Measurements from ENCODE around the gene ITPA.
"Not testable (repeated sequence)": the region's sequence is repeated elsewhere in the genome, so short reads cannot be mapped to it uniquely, and the experiment has no call there.

The ITPA gene

GRCh38 chr20:3173610-3174441 lies 35.5 kb upstream of the ITPA start:
- DNase-seq (ENCODE audit: low read depth), result peak; percentile 57

- DNase-seq (ENCODE audit: low read depth), result no peak
These were observed 34.6 kb upstream of the ITPA start for GRCh38 chr20:3174442-3175261.

GRCh38 chr20:3175270-3175669 lies 34.0 kb upstream of the ITPA start:
- no peak for DNase-seq (ENCODE audit: low read depth)

- no peak for DNase-seq (ENCODE audit: low read depth)
These were observed 31.4 kb upstream of the ITPA start for GRCh38 chr20:3177746-3178485.

- no peak for DNase-seq (ENCODE audit: low read depth)
These were observed 29.0 kb upstream of the ITPA start for GRCh38 chr20:3180319-3180718.

- DNase-seq (ENCODE audit: low read depth), result no peak
These were observed 28.0 kb upstream of the ITPA start for GRCh38 chr20:3181270-3181669.

- DNase-seq (ENCODE audit: low read depth), result not testable (repeated sequence)
These were observed 26.9 kb upstream of the ITPA start for GRCh38 chr20:3182429-3182828.

- DNase-seq (ENCODE audit: low read depth), result no peak
These were observed 25.2 kb upstream of the ITPA start for GRCh38 chr20:3183896-3184612.

- not testable (repeated sequence) for DNase-seq (ENCODE audit: low read depth)
These were observed 21.4 kb upstream of the ITPA start for GRCh38 chr20:3187861-3188260.

- DNase-seq (ENCODE audit: low read depth), result no peak
These were observed 20.4 kb upstream of the ITPA start for GRCh38 chr20:3188823-3189413.

GRCh38 chr20:3189561-3190131 lies 19.7 kb upstream of the ITPA start:
- no peak for DNase-seq (ENCODE audit: low read depth)

- DNase-seq (ENCODE audit: low read depth), result no peak
These were observed 18.6 kb upstream of the ITPA start for GRCh38 chr20:3190681-3191111.

- DNase-seq (ENCODE audit: low read depth), result no peak
These were observed 16.9 kb upstream of the ITPA start for GRCh38 chr20:3192226-3193015.

GRCh38 chr20:3193806-3194616 lies 15.3 kb upstream of the ITPA start:
- no peak for DNase-seq (ENCODE audit: low read depth)

- DNase-seq (ENCODE audit: low read depth), result no peak
These were observed 14.5 kb upstream of the ITPA start for GRCh38 chr20:3194617-3195280.

- no peak for DNase-seq (ENCODE audit: low read depth)
These were observed 13.6 kb upstream of the ITPA start for GRCh38 chr20:3195590-3196237.

- no peak for DNase-seq (ENCODE audit: low read depth)
These were observed 10.1 kb upstream of the ITPA start for GRCh38 chr20:3199206-3199605.

Measured in stromal cell of bone marrow (primary cell).